Ovary (tissue), 3 donors: ENCODE measurements around the gene AMOT.

Experiments used
- EP300 ChIP-seq: sonication (generic); formaldehyde crosslinking; IDR thresholded peaks from one replicate; pipeline ENCODE4 v1.6.1; 2017; ENCODE audit warnings: antibody characterized with exemption
- POLR2A ChIP-seq: fragments of 450-650 bp; IDR thresholded peaks from one replicate; pipeline ENCODE4 v1.6.1; 2017; ENCODE audit warnings: antibody characterized with exemption, mild to moderate bottlenecking, moderate library complexity
- TF ChIP-seq, protein P1 (sequence below), 3 donors: fragments of 450-650 bp in 2 of 3; fragments of 200-600 bp in 1 of 3; IDR thresholded peaks; one replicate each; pipeline versions ENCODE4 v1.5.1 to v1.8.0; 2016 to 2022; ENCODE audit warnings: antibody characterized with exemption in 3 of 3, mild to moderate bottlenecking in 1 of 3
- donor health status: DM: no; HTN: no; CAD: no.

DNA sequence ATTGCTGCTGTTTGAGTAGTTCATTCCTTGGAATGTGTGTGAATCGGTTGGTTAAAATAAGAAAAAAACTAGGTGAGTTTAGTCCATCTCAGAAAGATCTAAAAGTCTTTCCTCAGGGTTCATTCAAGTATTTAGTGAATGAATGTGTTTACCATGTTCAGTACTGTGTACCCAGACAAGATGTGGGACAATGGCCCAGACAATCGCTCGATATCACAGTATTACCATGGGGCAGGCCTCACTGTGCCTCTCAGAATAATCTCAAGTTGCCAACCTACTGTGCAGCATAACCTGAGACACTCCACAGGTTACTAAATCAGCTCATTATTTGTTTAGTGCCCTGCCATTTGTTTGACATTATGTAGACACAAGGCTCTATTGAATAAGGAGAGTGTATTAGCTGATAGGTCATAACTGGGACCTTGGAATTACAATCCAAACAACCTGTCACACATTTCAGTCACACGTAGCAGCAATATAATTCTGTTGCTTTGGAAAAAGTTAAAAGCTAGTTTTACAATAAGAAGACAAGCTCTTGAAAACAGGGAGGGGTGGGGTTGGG is 24.9 kb upstream of the AMOT start:
- TF ChIP-seq POLR2A: no peak
- TF ChIP-seq, protein P1, sequence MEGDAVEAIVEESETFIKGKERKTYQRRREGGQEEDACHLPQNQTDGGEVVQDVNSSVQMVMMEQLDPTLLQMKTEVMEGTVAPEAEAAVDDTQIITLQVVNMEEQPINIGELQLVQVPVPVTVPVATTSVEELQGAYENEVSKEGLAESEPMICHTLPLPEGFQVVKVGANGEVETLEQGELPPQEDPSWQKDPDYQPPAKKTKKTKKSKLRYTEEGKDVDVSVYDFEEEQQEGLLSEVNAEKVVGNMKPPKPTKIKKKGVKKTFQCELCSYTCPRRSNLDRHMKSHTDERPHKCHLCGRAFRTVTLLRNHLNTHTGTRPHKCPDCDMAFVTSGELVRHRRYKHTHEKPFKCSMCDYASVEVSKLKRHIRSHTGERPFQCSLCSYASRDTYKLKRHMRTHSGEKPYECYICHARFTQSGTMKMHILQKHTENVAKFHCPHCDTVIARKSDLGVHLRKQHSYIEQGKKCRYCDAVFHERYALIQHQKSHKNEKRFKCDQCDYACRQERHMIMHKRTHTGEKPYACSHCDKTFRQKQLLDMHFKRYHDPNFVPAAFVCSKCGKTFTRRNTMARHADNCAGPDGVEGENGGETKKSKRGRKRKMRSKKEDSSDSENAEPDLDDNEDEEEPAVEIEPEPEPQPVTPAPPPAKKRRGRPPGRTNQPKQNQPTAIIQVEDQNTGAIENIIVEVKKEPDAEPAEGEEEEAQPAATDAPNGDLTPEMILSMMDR (IDR thresholded peaks at IDR 0.05): no peak
- TF ChIP-seq EP300: no peak
